Endothelial cell of umbilical vein (primary cell): Measurements from ENCODE around the gene HSPB6.

Experiments used
- EZH2 ChIP-seq: IDR thresholded peaks from 2 replicates; pipeline ENCODE4 v1.6.1; 2012; ENCODE audit warnings: borderline replicate concordance, low read depth, mild to moderate bottlenecking, moderate library complexity, low read length, inconsistent platforms; ENCODE audit not compliant: severe bottlenecking
- FOS ChIP-seq: IDR thresholded peaks from 2 replicates; pipeline ENCODE4 v1.6.1; 2011; ENCODE audit warnings: mild to moderate bottlenecking, low read length, moderate library complexity, borderline replicate concordance; ENCODE audit not compliant: insufficient read depth
- GATA2 ChIP-seq: IDR thresholded peaks from 2 replicates; pipeline ENCODE4 v1.7.0; 2011; ENCODE audit warnings: low read depth, mild to moderate bottlenecking, moderate library complexity, mixed read lengths, low read length; ENCODE audit not compliant: insufficient read length, insufficient read depth
- JUN ChIP-seq: IDR thresholded peaks from 2 replicates; pipeline ENCODE4 v1.6.1; 2011; ENCODE audit warnings: borderline replicate concordance, low read depth; ENCODE audit not compliant: insufficient read length, insufficient read depth
- MAX ChIP-seq: IDR thresholded peaks from 2 replicates; pipeline ENCODE4 v1.6.1; 2011; ENCODE audit not compliant: insufficient read depth, insufficient read length
- MYC ChIP-seq: IDR thresholded peaks from one replicate; pipeline ENCODE4 v1.6.1; 2011; ENCODE audit warnings: mild to moderate bottlenecking, low read depth, low read length
- POLR2A ChIP-seq: IDR thresholded peaks from 2 replicates; pipeline ENCODE4 v1.6.1; 2012; ENCODE audit warnings: low read depth, mild to moderate bottlenecking, control low read depth, low read length
- POLR2AphosphoS5 ChIP-seq: IDR thresholded peaks from 2 replicates; pipeline ENCODE4 v1.6.1; 2012; ENCODE audit warnings: low read depth, mild to moderate bottlenecking, control low read depth, low read length, moderate library complexity; ENCODE audit not compliant: insufficient read depth
- TF ChIP-seq, protein P1 (sequence below), 2 donors: IDR thresholded peaks; 1 replicate in 1 of 2; 2 replicates in 1 of 2; pipeline ENCODE4 v1.5.1; 2011; ENCODE audit warnings: low read length in 2 of 2, mild to moderate bottlenecking in 2 of 2, moderate library complexity in 2 of 2, control low read depth in 1 of 2, inconsistent platforms in 1 of 2, low read depth in 1 of 2; ENCODE audit not compliant: insufficient read depth in 1 of 2; ENCODE audit errors: extremely low read depth in 1 of 2

DNA sequence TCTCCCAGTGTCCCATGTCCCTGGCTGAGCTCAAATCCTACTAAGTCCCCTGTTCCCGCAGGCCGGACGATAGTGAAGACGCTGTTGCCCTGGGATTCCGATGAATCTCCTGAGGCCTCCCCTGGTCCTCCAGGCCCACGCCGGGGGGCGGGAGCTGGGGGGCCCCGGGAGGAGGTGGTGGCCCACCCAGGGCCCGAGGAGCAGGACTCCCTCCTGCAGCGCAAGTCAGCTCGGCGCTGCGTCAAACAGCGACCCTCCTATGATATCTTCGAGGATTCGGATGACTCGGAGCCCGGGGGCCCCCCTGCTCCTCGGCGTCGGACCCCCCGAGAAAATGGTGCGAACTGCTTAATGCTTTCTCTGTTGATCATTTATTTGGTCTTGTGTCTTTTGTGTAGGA, 33.2 kb downstream of the HSPB6 start:
- TF ChIP-seq POLR2A (no peak), MAX (no peak), MYC (no peak), EZH2 (no peak), FOS (no peak), GATA2 (no peak), POLR2AphosphoS5 (no peak), JUN (no peak)
- TF ChIP-seq, protein P1, sequence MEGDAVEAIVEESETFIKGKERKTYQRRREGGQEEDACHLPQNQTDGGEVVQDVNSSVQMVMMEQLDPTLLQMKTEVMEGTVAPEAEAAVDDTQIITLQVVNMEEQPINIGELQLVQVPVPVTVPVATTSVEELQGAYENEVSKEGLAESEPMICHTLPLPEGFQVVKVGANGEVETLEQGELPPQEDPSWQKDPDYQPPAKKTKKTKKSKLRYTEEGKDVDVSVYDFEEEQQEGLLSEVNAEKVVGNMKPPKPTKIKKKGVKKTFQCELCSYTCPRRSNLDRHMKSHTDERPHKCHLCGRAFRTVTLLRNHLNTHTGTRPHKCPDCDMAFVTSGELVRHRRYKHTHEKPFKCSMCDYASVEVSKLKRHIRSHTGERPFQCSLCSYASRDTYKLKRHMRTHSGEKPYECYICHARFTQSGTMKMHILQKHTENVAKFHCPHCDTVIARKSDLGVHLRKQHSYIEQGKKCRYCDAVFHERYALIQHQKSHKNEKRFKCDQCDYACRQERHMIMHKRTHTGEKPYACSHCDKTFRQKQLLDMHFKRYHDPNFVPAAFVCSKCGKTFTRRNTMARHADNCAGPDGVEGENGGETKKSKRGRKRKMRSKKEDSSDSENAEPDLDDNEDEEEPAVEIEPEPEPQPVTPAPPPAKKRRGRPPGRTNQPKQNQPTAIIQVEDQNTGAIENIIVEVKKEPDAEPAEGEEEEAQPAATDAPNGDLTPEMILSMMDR (IDR thresholded peaks at IDR 0.05; ENCODE audit: extremely low read depth in 1 of 2, insufficient read depth in 1 of 2, low read depth in 1 of 2, low read length in 2 of 2) = no peak
